ENCODE measurements around the gene KMT2A. TPM values are rescaled to one million over a fixed set of nuclear protein-coding genes. Genes with fewer than 3 reads are reported as not detected.

KMT2A gene
- total RNA-seq, 1 experiment from 2014 or later = 116 TPM

DNA sequence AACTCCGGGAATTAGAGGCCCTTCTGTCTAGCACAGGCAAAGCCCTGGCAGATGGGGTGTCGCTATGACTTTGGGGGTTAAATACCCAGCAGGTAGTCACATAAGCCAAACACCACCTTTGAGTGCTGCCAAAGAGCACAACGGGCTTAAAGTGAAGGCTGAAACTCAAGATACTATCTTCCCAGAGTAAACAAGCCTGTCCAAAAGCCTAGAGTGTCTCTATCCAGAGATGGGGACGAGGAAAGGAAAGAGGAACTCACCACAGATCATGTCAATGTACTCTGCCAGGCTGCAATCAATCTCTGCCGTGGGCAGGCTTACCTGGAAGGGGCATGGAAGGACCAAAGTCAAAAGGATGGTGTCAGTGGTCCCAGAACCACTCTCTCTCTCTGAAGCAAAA is 109.2 kb downstream of the KMT2A start:
- Histone ChIP-seq H3K4me1 (ENCODE audit: insufficient read depth, low read length, poor library complexity, severe bottlenecking) (no peaks in the 10 kb centered on the region), H3K27me3 (replicated peaks; ENCODE audit: insufficient read depth, low read depth, low read length, poor library complexity) (no peaks in the 10 kb centered on the region), H3K36me3 (ENCODE audit: insufficient read depth, low read length, poor library complexity, severe bottlenecking) (peaks cover 3% of the 10 kb centered on the region), H3K9me3 (ENCODE audit: low read depth, low read length, poor library complexity, severe bottlenecking) (no peaks in the 10 kb centered on the region), H3K27ac (ENCODE audit: low read depth, low read length, poor library complexity, severe bottlenecking) (no peak overlapping the region), H3K4me3 (ENCODE audit: low read depth, low read length, poor library complexity, severe bottlenecking) (no peak overlapping the region)
- TF ChIP-seq CTCF (conservative IDR thresholded peaks at IDR 0.05; ENCODE audit: low read depth, low read length) = no peak
- no peak for TF ChIP-seq EZH2 (IDR thresholded peaks at IDR 0.05; ENCODE audit: borderline replicate concordance, low read depth, low read length, poor library complexity, severe bottlenecking)
- BruUV-seq (replicated peaks) = no TSS peak
- no peak for DNase-seq (ENCODE audit: low spot score)
- CTCF ChIA-PET = no interaction called here
- intact Hi-C loops (cut with micrococcal nuclease; ENCODE audit: unreplicated experiment) = no loop called here
- POLR2A ChIA-PET (ENCODE audit: low non-redundant PET) = no interaction called here

DNA sequence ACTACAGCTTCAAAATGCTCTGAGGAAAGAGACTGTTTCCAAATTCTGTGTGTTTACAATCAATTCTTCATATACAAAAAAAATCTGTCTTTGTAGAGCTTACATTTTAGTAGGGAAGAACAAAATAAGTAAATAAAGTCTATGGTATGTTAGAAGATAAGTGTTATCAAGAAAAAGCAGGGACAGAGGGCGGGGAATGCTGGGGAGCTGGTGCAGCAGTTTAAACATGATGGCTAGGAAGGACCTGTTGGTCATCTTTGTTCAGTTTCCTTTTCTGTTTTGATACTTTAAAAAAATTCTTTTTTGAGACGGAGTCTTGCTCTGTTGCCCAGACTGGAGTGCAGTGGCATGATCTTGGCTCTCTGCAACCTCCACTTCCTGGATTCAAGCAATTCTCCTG is 110.8 kb downstream of the KMT2A start:
- ChIA-PET CTCF (interaction anchor here (0.6 kb wide), 1 partner anchor 48 kb away, joined by 5 read pairs; no protein-coding TSS in a partner anchor), POLR2A (ENCODE audit: low non-redundant PET) (interaction anchor here (0.6 kb wide), 1 partner anchor 23 kb away, joined by 4 read pairs; no protein-coding TSS in a partner anchor)

DNA sequence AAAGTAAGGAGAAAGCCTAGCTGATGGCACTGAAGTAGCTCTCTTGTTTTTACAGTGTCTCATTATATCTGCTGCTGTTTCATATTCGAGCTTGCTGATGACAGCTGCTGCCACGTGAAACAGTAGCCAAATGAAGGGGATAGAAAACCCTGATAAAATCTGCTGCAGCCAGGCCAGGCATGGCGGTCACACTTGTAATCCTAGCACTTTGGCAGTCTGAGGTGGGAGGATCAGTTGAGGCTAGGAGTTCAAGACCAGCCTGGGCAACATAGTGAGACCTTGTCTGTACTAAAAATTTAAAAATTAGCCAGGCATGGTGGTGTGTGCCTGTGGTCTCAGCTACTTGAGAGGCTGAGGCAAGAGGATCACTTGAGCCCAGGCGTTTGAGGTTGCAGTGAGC is 116.0 kb downstream of the KMT2A start:
- H3K27me3 ChIP-seq (replicated peaks; ENCODE audit: insufficient read depth, low read depth, low read length, poor library complexity) = no peaks in the 10 kb centered on the region
- no TSS peak for BruUV-seq (replicated peaks)
- H3K36me3 ChIP-seq (ENCODE audit: insufficient read depth, low read length, poor library complexity, severe bottlenecking) = peaks cover 25% of the 10 kb centered on the region
- ChIA-PET CTCF (no interaction called here), POLR2A (ENCODE audit: low non-redundant PET) (no interaction called here)
- TF ChIP-seq CTCF (conservative IDR thresholded peaks at IDR 0.05; ENCODE audit: low read depth, low read length) (no peak), EZH2 (IDR thresholded peaks at IDR 0.05; ENCODE audit: borderline replicate concordance, low read depth, low read length, poor library complexity, severe bottlenecking) (no peak)
- H3K4me1 ChIP-seq (ENCODE audit: insufficient read depth, low read length, poor library complexity, severe bottlenecking) = no peaks in the 10 kb centered on the region
- no peak for DNase-seq (ENCODE audit: low spot score)
- intact Hi-C loops (cut with micrococcal nuclease; ENCODE audit: unreplicated experiment) = no loop called here
- H3K27ac ChIP-seq (ENCODE audit: low read depth, low read length, poor library complexity, severe bottlenecking) = no peak overlapping the region
- no peaks in the 10 kb centered on the region for H3K9me3 ChIP-seq (ENCODE audit: low read depth, low read length, poor library complexity, severe bottlenecking)
- no peak overlapping the region for H3K4me3 ChIP-seq (ENCODE audit: low read depth, low read length, poor library complexity, severe bottlenecking)

More for the DNA sequence above, 110.8 kb downstream of the KMT2A start:
- BruUV-seq (replicated peaks) = no TSS peak
- no peak for TF ChIP-seq EZH2 (IDR thresholded peaks at IDR 0.05; ENCODE audit: borderline replicate concordance, low read depth, low read length, poor library complexity, severe bottlenecking)
- no peak for TF ChIP-seq CTCF (conservative IDR thresholded peaks at IDR 0.05; ENCODE audit: low read depth, low read length)
- H3K36me3 ChIP-seq (ENCODE audit: insufficient read depth, low read length, poor library complexity, severe bottlenecking) = peaks cover 12% of the 10 kb centered on the region
- H3K4me3 ChIP-seq (ENCODE audit: low read depth, low read length, poor library complexity, severe bottlenecking) = no peak overlapping the region
- no peaks in the 10 kb centered on the region for H3K9me3 ChIP-seq (ENCODE audit: low read depth, low read length, poor library complexity, severe bottlenecking)
- H3K27ac ChIP-seq (ENCODE audit: low read depth, low read length, poor library complexity, severe bottlenecking) = no peak overlapping the region
- DNase-seq (ENCODE audit: low spot score) = no peak
- H3K27me3 ChIP-seq (replicated peaks; ENCODE audit: insufficient read depth, low read depth, low read length, poor library complexity) = no peaks in the 10 kb centered on the region
- intact Hi-C loops (cut with micrococcal nuclease; ENCODE audit: unreplicated experiment) = no loop called here
- no peaks in the 10 kb centered on the region for H3K4me1 ChIP-seq (ENCODE audit: insufficient read depth, low read length, poor library complexity, severe bottlenecking)

Measured in A673 (cell line).